ENCODE results near the gene TPPP2.

DNA sequence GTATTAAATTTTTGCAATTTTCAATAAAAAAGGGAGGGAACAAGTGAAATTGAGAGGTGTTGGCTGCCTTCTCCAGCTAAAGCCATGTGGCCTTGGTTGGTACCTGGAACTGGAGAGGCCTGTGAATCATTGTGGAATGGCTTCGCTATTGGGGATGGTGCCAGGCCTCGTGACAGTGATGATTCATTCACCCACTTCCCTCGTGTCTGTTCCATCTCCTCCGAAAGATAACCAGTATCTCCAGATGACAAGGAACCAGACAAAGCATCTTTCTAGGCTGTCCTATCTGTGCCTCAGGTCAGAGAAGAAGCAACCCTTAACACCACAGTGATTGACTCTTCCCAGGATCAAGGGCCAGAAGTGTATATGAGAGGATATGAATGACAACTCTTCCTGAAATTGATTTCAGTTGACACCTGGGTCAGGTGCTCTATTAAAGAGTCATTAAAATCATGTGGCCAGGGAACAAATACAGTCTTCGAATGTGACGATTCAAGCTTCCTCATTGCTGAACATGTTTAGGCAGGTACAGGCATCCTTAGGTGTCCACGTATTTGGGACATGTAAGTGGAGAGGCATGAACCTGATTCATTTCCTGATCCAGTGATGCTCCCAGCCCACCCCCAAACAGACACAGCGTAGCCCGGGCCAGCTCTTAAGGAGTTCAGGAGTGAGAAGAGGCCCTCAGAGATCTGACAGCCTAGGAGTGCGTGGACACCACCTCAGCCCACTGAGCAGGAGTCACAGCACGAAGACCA is 11.8 kb downstream of the TPPP2 start, which contains the start of gene RNASE7:
- TF ChIP-seq, protein P1, sequence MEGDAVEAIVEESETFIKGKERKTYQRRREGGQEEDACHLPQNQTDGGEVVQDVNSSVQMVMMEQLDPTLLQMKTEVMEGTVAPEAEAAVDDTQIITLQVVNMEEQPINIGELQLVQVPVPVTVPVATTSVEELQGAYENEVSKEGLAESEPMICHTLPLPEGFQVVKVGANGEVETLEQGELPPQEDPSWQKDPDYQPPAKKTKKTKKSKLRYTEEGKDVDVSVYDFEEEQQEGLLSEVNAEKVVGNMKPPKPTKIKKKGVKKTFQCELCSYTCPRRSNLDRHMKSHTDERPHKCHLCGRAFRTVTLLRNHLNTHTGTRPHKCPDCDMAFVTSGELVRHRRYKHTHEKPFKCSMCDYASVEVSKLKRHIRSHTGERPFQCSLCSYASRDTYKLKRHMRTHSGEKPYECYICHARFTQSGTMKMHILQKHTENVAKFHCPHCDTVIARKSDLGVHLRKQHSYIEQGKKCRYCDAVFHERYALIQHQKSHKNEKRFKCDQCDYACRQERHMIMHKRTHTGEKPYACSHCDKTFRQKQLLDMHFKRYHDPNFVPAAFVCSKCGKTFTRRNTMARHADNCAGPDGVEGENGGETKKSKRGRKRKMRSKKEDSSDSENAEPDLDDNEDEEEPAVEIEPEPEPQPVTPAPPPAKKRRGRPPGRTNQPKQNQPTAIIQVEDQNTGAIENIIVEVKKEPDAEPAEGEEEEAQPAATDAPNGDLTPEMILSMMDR (IDR thresholded peaks at IDR 0.05 in 4 of 5, conservative IDR thresholded peaks at IDR 0.05 in 1 of 5) = no peak
- TF ChIP-seq POLR2A (IDR thresholded peaks at IDR 0.05) = peak in 1 of 2 donors; percentile 28

All from gastrocnemius medialis (tissue), 4 donors.